Hepatocyte (in vitro differentiated cells): Measurements from ENCODE around the gene SUSD3.

ENCODE experiments used
- EZH2phosphoT487 ChIP-seq: fragments of 200-600 bp; sonication (generic); IDR thresholded peaks from one replicate; pipeline ENCODE4 v1.6.1; 2018; ENCODE audit warnings: antibody characterized with exemption, mild to moderate bottlenecking, low read depth, moderate library complexity; ENCODE audit not compliant: unreplicated experiment, severe bottlenecking
- TF ChIP-seq, protein P1 (sequence below): fragments of 200-600 bp; sonication (generic); IDR thresholded peaks from 2 replicates; pipeline ENCODE4 v1.5.1; 2016; ENCODE audit warnings: antibody characterized with exemption, mild to moderate bottlenecking; ENCODE audit not compliant: poor library complexity

- TF ChIP-seq, protein P1, sequence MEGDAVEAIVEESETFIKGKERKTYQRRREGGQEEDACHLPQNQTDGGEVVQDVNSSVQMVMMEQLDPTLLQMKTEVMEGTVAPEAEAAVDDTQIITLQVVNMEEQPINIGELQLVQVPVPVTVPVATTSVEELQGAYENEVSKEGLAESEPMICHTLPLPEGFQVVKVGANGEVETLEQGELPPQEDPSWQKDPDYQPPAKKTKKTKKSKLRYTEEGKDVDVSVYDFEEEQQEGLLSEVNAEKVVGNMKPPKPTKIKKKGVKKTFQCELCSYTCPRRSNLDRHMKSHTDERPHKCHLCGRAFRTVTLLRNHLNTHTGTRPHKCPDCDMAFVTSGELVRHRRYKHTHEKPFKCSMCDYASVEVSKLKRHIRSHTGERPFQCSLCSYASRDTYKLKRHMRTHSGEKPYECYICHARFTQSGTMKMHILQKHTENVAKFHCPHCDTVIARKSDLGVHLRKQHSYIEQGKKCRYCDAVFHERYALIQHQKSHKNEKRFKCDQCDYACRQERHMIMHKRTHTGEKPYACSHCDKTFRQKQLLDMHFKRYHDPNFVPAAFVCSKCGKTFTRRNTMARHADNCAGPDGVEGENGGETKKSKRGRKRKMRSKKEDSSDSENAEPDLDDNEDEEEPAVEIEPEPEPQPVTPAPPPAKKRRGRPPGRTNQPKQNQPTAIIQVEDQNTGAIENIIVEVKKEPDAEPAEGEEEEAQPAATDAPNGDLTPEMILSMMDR = no peak
- no peak for TF ChIP-seq EZH2phosphoT487
These were observed 75.1 kb downstream of the SUSD3 start for GRCh38 chr9:93133681-93134014.
